Esophagus (tissue), 2 donors: Measurements from ENCODE around the gene SPIN2A. TPM values are rescaled to one million over a fixed set of nuclear protein-coding genes. Genes with fewer than 3 reads are reported as not detected.
"Not testable (repeated sequence)": the region's sequence is repeated elsewhere in the genome, so short reads cannot be mapped to it uniquely, and the experiment has no call there.

ENCODE experiments used
- H3K27ac ChIP-seq, 2 donors: one replicate each; pipeline ENCODE4 v1.5.1; 2013; ENCODE audit warnings: low read depth in 2 of 2, mild to moderate bottlenecking in 2 of 2, inconsistent platforms in 1 of 2, low read length in 1 of 2, moderate library complexity in 1 of 2
- H3K27me3 ChIP-seq, 2 donors: one replicate each; pipeline ENCODE4 v1.6.1; 2013; ENCODE audit warnings: low read length in 2 of 2, control low read depth in 1 of 2, mild to moderate bottlenecking in 1 of 2; ENCODE audit not compliant: insufficient read depth in 2 of 2, control insufficient read depth in 1 of 2
- H3K36me3 ChIP-seq, 2 donors: one replicate each; pipeline ENCODE4 v1.6.1; 2013; ENCODE audit warnings: low read length in 1 of 2; ENCODE audit not compliant: control insufficient read depth in 2 of 2, insufficient read depth in 2 of 2
- H3K4me1 ChIP-seq, 2 donors: one replicate each; pipeline ENCODE4 v1.6.1; 2013; ENCODE audit warnings: low read length in 1 of 2; ENCODE audit not compliant: control insufficient read depth in 2 of 2, insufficient read depth in 2 of 2
- H3K4me3 ChIP-seq, 2 donors: one replicate each; pipeline ENCODE4 v1.5.1; 2013; ENCODE audit warnings: low read length in 2 of 2, mild to moderate bottlenecking in 2 of 2, low read depth in 1 of 2, moderate library complexity in 1 of 2
- H3K9me3 ChIP-seq, 2 donors: one replicate each; pipeline ENCODE4 v1.6.1; 2013; ENCODE audit warnings: mild to moderate bottlenecking in 2 of 2, low read depth in 1 of 2, low read length in 1 of 2, moderate library complexity in 1 of 2; ENCODE audit not compliant: control insufficient read depth in 2 of 2, insufficient read depth in 1 of 2
- WGBS, 2 donors: extraction: QIAGEN DNeasy Blood & Tissue Kit; methylation state at CpG; one replicate each; pipeline ENCODE4 v1.1.7; 2013; 5-methylcytosine and 5-hydroxymethylcytosine counted together
- polyA plus RNA-seq, 2 donors: library from polyadenylated mRNA; stranded (reverse); fragments of 200-250 nt; gene quantifications; one replicate each; pipeline ENCODE4 v1.2.3, GENCODE V29; 2013
- donor health status: healthy with polysubstance abuse.
- donor health status: Bipolar disorder and iron deficiency.

The SPIN2A gene
- polyA plus RNA-seq, 2 donors, result 0.16 to 0.39 TPM

DNA sequence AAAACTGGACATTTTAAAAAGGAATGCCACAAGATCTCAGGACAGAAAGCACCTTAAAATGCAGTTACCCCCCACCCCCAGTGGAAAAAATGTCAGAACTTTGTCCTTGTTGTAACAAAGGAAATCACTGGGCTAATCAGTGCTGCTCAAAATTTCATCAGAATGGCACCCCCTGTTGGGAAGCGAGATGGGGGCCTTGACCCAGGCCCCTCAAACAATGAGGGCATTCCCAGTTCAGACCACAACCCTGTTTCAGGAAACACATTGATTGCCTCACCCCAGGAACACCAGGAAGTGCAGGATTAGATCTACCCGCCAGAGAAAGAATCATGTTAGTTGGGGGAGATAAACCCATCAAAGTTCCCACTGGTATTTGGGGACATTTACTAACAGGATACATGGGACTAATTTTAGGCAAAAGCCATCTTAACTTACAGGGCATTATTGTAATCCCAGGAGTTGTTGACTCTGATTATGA, 32.2 kb downstream of the SPIN2A start:
- no peak overlapping the region for H3K4me3 ChIP-seq
- H3K36me3 ChIP-seq, result no peaks in the 10 kb centered on the region
- no peak overlapping the region for H3K27ac ChIP-seq
- 65 to 83% methylated on average over 2 of the region's 2 CpGs for WGBS, 2 donors
- H3K9me3 ChIP-seq, result no peaks in the 10 kb centered on the region
- H3K27me3 ChIP-seq, result peaks cover 0 to 2% of the 10 kb centered on the region in 2 donors
- H3K4me1 ChIP-seq, result no peaks in the 10 kb centered on the region

DNA sequence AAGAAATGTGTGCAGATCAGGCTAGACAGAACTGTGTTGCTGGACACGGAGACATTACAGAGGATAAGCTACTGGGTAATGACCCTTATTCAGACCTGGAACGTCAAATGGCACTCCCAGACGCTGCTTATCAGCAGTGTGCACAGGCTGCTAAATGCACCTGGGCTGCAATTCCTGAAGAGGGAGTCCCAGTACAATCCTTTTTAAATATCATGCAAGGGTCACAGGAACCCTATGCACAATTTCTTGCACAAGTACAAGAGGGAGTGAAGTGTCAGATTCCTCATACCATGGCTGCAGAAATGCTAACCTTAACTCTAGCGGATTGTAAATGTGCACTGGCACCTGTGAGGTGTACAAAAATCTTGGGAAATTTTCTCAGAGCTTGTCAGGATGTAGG, 32.8 kb downstream of the SPIN2A start:
- no peak overlapping the region for H3K27ac ChIP-seq
- H3K9me3 ChIP-seq, result no peaks in the 10 kb centered on the region
- no peak overlapping the region for H3K4me3 ChIP-seq
- peaks cover 0 to 2% of the 10 kb centered on the region in 2 donors for H3K27me3 ChIP-seq
- no peaks in the 10 kb centered on the region for H3K4me1 ChIP-seq
- WGBS, 2 donors, result 57 to 72% methylated on average over 4 of the region's 4 CpGs
- H3K36me3 ChIP-seq, result no peaks in the 10 kb centered on the region

DNA sequence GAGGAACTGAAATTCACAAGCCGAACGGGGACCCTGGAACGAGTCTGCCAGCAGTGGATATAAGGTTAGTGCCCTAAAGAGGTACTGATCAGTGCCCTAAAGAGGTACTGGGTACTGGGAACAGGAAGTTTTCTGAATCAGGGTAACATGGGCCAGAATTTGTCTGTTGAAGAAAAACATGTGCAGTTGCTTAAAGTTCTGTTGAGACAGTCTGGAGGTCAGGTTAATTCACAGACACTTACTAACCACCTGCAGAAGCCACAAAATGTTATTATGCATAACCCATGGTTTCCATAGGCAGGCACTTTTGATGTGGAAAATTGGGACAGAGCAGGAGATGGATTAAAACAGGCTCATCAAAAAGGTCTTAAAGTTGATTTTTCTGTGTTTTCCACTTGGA, 33.7 kb downstream of the SPIN2A start:
- H3K27me3 ChIP-seq, result peaks cover 0 to 2% of the 10 kb centered on the region in 2 donors
- no peaks in the 10 kb centered on the region for H3K36me3 ChIP-seq
- H3K4me3 ChIP-seq, result no peak overlapping the region
- H3K4me1 ChIP-seq, result no peaks in the 10 kb centered on the region
- H3K27ac ChIP-seq, result no peak overlapping the region
- 76 to 82% methylated on average over 3 of the region's 3 CpGs for WGBS, 2 donors
- no peaks in the 10 kb centered on the region for H3K9me3 ChIP-seq

DNA sequence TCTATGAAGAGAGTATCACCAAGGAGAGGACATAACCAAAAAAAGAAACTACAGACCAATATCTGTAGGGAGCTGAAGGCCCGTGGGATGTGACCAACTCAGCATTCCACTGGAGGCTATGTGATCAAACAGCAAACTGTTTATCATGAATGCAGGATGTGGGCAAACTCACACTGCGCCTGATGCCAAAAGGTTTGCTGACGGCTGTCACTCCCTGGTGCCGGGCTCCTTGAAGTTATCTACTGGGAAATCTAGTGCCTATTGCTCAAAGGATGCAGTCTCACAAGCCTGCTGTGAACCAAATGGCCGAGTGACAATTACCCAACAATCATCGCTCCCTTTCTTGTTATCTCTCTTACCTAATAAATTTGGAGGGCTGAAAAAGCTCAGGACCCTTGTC, 34.3 kb downstream of the SPIN2A start:
- not testable (repeated sequence) for H3K4me1 ChIP-seq, H3K36me3 ChIP-seq, H3K27me3 ChIP-seq, H3K27ac ChIP-seq, H3K4me3 ChIP-seq, H3K9me3 ChIP-seq
- 83 to 85% methylated on average over 6 of the region's 6 CpGs for WGBS, 2 donors

Other genes with a start within 250 kb of the SPIN2A start
- gene SPIN3, start 141.9 kb downstream of the SPIN2A start, polyA plus RNA-seq, result 1 to 10 TPM; 2.9 to 4.2 TPM
- 1 to 10 TPM; 4.6 to 6.4 TPM for gene SPIN2B, start 15.8 kb downstream of the SPIN2A start, polyA plus RNA-seq
- 1 to 10 TPM; 5.7 to 7.6 TPM for gene FAAH2, start 149.3 kb upstream of the SPIN2A start, polyA plus RNA-seq